Testis (tissue), 2 donors: ENCODE results near the gene COBL.

Source experiments
- CTCF ChIP-seq, 3 experiments: fragments of 450-650 bp in 2 of 3; fragments of 200-600 bp in 1 of 3; sonication (generic) in 1 of 3; IDR thresholded peaks; one replicate each; pipeline ENCODE4 v1.5.1; 2016 to 2019; ENCODE audit warnings: antibody characterized with exemption in 3 of 3, mild to moderate bottlenecking in 2 of 3, moderate library complexity in 1 of 3
- POLR2A ChIP-seq: fragments of 450-650 bp; IDR thresholded peaks from one replicate; pipeline ENCODE4 v1.6.1; 2017; ENCODE audit warnings: antibody characterized with exemption, mild to moderate bottlenecking, moderate library complexity

GRCh38 chr7:51234609-51235308 lies 81.8 kb downstream of the COBL start:
- TF ChIP-seq CTCF (IDR thresholded peaks at IDR 0.05) (no peak), POLR2A (no peak)
